AG09319 (cell line): ENCODE results near the gene PDZRN3.
A peak's percentile ranks its signal among the peaks of the same experiment; 100 is the strongest.

Experiments used
- DNase-seq: peaks from one replicate; pipeline ENCODE4 v3.0.0-alpha.2; 2010; ENCODE audit warnings: low read depth; ENCODE audit errors: extremely low read depth
- TF ChIP-seq, protein P1 (sequence below): IDR thresholded peaks from 2 replicates; pipeline ENCODE4 v1.5.1; 2011; ENCODE audit warnings: low read depth, mild to moderate bottlenecking, inconsistent platforms, low read length, moderate library complexity

The PDZRN3 gene

DNA sequence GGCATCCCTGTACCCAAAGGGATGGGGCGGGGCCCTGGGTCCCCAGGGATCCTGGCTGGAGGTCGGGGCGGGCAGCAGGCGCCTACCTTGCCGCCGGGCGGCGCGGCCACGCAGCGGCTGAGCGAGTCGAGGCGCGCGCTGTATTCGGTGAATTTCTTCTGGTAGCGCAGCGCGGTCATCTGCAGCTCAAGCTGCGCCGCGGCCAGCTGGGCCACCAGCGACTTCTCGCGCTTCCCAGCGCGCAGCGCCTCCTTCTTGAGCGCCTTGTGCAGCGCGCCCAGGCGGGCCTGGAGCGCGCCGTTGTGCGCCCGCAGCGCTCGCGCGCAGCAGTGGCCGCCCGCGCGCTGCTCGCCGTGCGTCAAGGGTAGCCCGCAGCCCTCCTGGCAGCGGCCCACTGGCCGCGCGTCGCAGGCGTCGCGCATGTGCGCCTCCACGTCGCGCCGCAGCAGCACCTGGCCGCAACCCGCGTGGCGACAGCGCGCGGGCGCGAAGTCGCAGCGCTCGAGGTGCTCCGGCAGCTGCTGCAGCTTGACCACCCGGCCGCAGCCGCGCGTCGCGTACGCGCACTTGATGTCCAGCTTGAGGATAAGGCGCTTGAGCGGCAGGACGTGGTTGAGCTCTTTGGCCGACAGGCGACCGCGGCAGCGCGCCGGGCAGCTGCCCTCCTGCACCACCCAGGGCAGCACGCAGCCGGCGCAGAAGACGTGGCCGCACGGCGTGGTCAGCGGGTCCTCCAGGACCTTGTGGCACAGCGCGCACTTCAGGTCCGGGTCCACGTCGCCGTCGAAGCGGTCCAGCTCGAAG is 522 bp downstream of the PDZRN3 start:
- no peak for DNase-seq
- TF ChIP-seq, protein P1, sequence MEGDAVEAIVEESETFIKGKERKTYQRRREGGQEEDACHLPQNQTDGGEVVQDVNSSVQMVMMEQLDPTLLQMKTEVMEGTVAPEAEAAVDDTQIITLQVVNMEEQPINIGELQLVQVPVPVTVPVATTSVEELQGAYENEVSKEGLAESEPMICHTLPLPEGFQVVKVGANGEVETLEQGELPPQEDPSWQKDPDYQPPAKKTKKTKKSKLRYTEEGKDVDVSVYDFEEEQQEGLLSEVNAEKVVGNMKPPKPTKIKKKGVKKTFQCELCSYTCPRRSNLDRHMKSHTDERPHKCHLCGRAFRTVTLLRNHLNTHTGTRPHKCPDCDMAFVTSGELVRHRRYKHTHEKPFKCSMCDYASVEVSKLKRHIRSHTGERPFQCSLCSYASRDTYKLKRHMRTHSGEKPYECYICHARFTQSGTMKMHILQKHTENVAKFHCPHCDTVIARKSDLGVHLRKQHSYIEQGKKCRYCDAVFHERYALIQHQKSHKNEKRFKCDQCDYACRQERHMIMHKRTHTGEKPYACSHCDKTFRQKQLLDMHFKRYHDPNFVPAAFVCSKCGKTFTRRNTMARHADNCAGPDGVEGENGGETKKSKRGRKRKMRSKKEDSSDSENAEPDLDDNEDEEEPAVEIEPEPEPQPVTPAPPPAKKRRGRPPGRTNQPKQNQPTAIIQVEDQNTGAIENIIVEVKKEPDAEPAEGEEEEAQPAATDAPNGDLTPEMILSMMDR, result peak; percentile 8

DNA sequence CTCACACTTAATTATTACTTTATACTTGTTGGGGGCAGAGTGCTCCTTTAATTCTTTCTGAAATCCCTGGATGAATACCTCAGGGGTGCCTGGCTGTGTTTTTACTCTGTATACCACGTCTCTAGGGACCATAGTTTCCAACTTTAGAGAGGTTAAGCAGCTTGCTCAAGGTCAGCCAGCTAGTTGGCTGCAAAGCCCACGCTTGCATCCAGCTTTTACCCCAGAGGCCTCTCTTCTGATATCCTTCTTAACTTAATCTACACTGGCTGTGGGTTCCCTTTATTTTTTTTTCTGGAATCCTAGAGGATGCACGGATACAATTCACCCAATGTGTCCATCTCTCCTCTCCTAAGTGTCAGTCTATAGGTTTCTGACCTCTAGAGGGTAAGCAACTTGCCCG is 1.4 kb downstream of the PDZRN3 start:
- no peak for DNase-seq
- TF ChIP-seq, protein P1, result no peak

DNA sequence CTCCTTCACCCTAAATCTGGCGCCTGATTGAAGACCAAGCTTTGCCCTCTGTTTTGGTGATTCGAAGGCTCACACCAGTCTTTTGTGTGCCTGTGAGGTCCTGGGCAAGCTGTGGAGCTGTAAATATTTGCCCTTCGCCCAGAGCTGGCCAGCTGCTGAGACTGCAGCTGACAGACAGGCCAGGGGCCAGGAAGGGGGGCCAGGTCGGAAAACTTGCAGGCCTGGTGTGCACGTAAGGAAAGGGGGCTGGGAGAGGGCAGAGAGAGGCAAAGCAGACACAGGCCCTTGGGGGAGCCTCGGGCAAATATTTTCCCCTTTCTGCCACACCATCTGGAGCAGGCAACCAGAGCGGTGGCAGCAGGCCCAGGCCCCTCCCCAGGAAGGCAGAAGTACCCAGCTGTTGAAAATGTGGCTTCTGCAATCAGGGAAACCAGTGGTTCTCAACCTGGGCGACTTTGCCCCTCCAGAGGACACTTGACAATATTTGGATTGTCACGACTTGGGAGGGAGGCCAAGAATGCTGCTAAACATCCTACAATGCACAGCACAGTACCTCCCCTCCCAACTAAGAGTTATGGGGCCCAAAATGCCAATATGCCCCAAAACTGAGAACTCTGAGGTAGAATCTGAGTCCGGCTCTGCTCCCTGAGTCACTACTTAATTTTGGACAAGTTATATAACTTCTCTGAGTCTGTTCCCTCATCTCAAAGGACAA is 2.5 kb downstream of the PDZRN3 start:
- TF ChIP-seq, protein P1, result no peak
- DNase-seq, result no peak

DNA sequence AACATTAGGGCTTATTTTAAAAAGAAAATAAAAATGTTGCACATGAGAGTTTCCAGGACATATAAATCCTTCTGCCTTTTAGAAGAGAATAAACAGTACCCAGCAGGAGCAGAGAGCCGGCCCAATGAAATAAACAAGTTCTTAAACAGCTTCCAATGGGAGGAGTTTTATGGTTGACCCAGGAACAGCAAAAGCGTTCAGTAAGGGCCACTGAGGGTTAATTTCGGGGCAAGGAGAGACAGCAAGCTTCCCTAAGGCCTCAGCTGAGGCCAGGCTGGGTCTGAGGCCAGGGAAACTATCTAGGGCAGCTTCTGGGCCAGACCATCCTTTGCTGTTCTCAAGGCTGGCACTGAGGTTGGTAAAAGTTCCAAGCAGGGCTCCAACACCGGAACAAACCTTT is 3.4 kb downstream of the PDZRN3 start:
- DNase-seq, result no peak
- TF ChIP-seq, protein P1, result no peak

DNA sequence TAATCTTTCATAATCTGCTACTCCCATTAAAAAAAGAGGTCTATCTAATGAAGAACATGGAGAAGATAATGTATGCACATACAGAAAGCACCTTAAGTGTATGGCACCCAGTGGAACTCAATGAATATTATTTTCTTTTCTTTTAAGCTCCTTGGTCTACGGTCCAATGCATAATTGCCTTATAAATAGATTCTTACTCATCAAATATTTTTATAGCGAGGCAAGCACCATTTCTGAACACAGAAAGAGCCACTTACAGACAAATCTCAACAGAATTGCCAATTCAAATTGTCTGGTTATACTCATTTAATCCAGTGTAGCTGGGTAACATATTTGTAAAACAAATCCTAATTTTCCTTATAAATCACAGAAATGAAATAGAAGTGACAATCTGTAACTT is 6.3 kb downstream of the PDZRN3 start:
- DNase-seq, result no peak
- TF ChIP-seq, protein P1, result no peak

DNA sequence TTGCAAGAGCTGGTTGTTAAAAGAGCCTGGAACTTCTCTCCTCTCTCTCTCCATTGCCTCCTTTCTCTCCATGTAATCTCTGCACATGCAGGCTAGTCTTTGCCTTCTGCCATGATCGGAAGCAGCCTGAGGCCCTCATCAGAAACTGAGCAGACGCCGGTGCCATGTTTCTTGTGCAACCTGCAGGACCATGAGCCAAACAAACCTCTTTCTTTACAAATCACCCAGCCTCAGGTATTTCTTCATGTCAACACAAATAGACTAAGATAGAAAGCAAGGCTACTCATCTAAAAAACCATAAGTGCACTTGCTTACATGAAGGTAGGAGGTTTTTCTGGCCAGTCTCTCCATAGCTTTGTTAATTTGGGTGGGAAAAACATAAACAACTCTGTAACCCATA is 8.7 kb downstream of the PDZRN3 start:
- TF ChIP-seq, protein P1, result no peak
- no peak for DNase-seq

DNA sequence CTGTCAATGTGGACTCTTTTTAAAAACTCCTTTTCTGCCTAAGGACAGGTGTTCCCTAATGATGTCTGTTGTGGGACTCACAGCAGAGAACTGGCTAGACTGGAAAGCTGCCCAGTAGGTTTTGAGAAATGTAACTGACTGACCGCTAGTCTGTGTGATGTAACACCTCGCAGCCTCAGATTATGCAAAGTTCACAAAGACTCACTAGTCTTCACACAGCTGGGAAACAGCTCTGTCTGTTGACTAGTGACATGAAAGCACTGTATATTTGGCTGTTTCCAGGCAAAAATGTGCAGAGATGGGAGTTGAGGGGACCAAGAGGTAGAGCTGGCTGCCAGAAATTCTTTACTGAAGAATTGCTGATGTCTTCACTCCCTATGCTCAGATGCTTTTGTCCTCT is 10.3 kb downstream of the PDZRN3 start:
- TF ChIP-seq, protein P1, result no peak; the same call in 1 of the 2 replicates
- DNase-seq, result no peak
